ENCODE measurements around the gene SNX33. TPM values are rescaled to one million over a fixed set of nuclear protein-coding genes. Genes with fewer than 3 reads are reported as not detected.
A peak's percentile ranks its signal among the peaks of the same experiment; 100 is the strongest.

Gene SNX33
- total and polyA plus RNA-seq, 2 of the 13 experiments (the other 11 are each of a cell fraction or from before 2014, with no cell fraction given): 11.0 to 11.6 TPM

GRCh38 chr15:75641179-75641503 lies 6.6 kb upstream of the SNX33 start (continued):
- TF ChIP-seq ZNF770 (CRISPR knock-in tag; IDR thresholded peaks at IDR 0.05): peak; percentile 91
- no peak for TF ChIP-seq TAF15 (IDR thresholded peaks at IDR 0.05; ENCODE audit: low read depth, low read length, poor library complexity, severe bottlenecking)
- TF ChIP-seq ZNF772 (CRISPR knock-in tag; IDR thresholded peaks at IDR 0.05): 0 out of 2 replicates have a peak, but pooled peaks have one; percentile 3
- TF ChIP-seq NRL (CRISPR knock-in tag; IDR thresholded peaks at IDR 0.05; ENCODE audit: borderline replicate concordance): no peak

- intact Hi-C loops (cut with micrococcal nuclease; ENCODE audit: unreplicated experiment): loop anchor here (2.0 kb wide), 1 partner anchor 15 kb away; no protein-coding TSS in a partner anchor
- 0 out of 5 replicates have a peak, but pooled peaks cover 0 to 3% of the 10 kb centered on the region in 2 experiments for H3K36me3 ChIP-seq (replicated peaks in 1 of 2; ENCODE audit: control insufficient read depth in 1 of 2, insufficient read depth in 2 of 2, low read length in 2 of 2)
- H3K4me1 ChIP-seq (ENCODE audit: insufficient read depth, low read length): peaks cover 40% of the 10 kb centered on the region
- no peak overlapping the region for H3K4me3 ChIP-seq (replicated peaks in 1 of 3; ENCODE audit: insufficient read depth in 1 of 3, low read depth in 2 of 3, low read length in 3 of 3)
- POLR2A ChIA-PET: interaction anchor here (0.7 to 6.9 kb wide), 8 partner anchors 10 to 488 kb away, joined by 3 to 47 read pairs (median 22); partner anchors contain the start of genes MAN2C1, SIN3A and SNUPN
- FAIRE-seq (no peak), ATAC-seq (peak; percentile 7; the same call in 2 of the 3 replicates), DNase-seq (ENCODE audit: low spot score) (no peak)
- H3K9ac ChIP-seq (ENCODE audit: insufficient read depth, low read depth, low read length): no peak overlapping the region
- peak overlapping the region; percentile 26; the same call in 1 of the 2 replicates for H3K4me2 ChIP-seq (ENCODE audit: low read depth, low read length)
- no peaks in the 10 kb centered on the region for H3K9me3 ChIP-seq (ENCODE audit: low read length)
- CTCF ChIA-PET (ENCODE audit: low intra/inter-chr PET ratio, low total read pairs): no interaction called here
- 33% methylated on average over 5 of the region's 5 CpGs for WGBS (ENCODE audit: low lambda C conversion rate)
- H3K27ac ChIP-seq (ENCODE audit: extremely low read length, insufficient read depth, low read length): peak overlapping the region; percentile 94
- in situ Hi-C loops (cut with HindIII; ENCODE audit: extremely low pct_ligation_motif_present, low pct_unique_long_range_greater_than_20kb): loop anchor here (10.0 kb wide), 1 partner anchor 277 kb away; the partner anchor contains the start of gene MAN2C1
- H2AFZ ChIP-seq (ENCODE audit: low read length): no peak overlapping the region
- H3K27me3 ChIP-seq (ENCODE audit: control insufficient read depth in 1 of 2, insufficient read depth in 2 of 2, low read length in 2 of 2): peaks cover 0 to 2% of the 10 kb centered on the region in 2 experiments; a peak in 1 of 5 replicates
- no TSS peak for BruUV-seq (replicated peaks)
- peaks cover 34% of the 10 kb centered on the region for H3K79me2 ChIP-seq (ENCODE audit: insufficient read depth, low read length)
- no peaks in the 10 kb centered on the region; the same call in 1 of the 2 replicates for H4K20me1 ChIP-seq (ENCODE audit: insufficient read depth, low read length)
- TF ChIP-seq ZNF10 (CRISPR knock-in tag; IDR thresholded peaks at IDR 0.05; ENCODE audit: borderline replicate concordance, low read depth) (no peak), HBP1 (CRISPR knock-in tag; IDR thresholded peaks at IDR 0.05; ENCODE audit: low read depth) (no peak), ZNF598 (CRISPR knock-in tag; IDR thresholded peaks at IDR 0.05; ENCODE audit: borderline replicate concordance) (no peak), ZNF629 (CRISPR knock-in tag; conservative IDR thresholded peaks at IDR 0.05) (no peak), SAP130 (CRISPR knock-in tag; IDR thresholded peaks at IDR 0.05; ENCODE audit: low read depth) (0 out of 2 replicates have a peak, but pooled peaks have one; percentile 27), ZNF574 (CRISPR knock-in tag; IDR thresholded peaks at IDR 0.05) (no peak), CENPT (CRISPR knock-in tag; IDR thresholded peaks at IDR 0.05; ENCODE audit: low read depth) (no peak), ZNF567 (CRISPR knock-in tag; IDR thresholded peaks at IDR 0.05; ENCODE audit: borderline replicate concordance) (no peak)
Measured at GRCh38 chr15:75641603-75642002, 6.1 kb upstream of the SNX33 start.
